Fibroblast of mammary gland (primary cell): ENCODE results near the gene FRMD1.

ENCODE experiments used
- DNase-seq: peaks from one replicate; pipeline ENCODE4 v3.0.0-alpha.2; 2010; ENCODE audit warnings: low read depth
- H3K4me3 ChIP-seq: 2 replicates; pipeline ENCODE4 v1.5.1; 2011; ENCODE audit warnings: low read depth, mild to moderate bottlenecking, low read length, moderate library complexity; ENCODE audit not compliant: control insufficient read depth
- CTCF ChIP-seq: conservative IDR thresholded peaks from 2 replicates; pipeline ENCODE4 v1.5.1; 2011; ENCODE audit warnings: low read depth, low read length, inconsistent platforms; ENCODE audit not compliant: control insufficient read depth, insufficient read depth

FRMD1 gene

GRCh38 chr6:168016176-168016620, 62.8 kb downstream of the FRMD1 start:
- TF ChIP-seq CTCF: no peak
- DNase-seq: no peak
- H3K4me3 ChIP-seq: no peak overlapping the region

GRCh38 chr6:168015482-168016175, 63.4 kb downstream of the FRMD1 start:
- no peak overlapping the region for H3K4me3 ChIP-seq
- no peak for TF ChIP-seq CTCF
- DNase-seq: peak; percentile 37

GRCh38 chr6:168015009-168015408, 64.0 kb downstream of the FRMD1 start:
- no peak overlapping the region for H3K4me3 ChIP-seq
- DNase-seq: no peak
- no peak for TF ChIP-seq CTCF

- no peak for DNase-seq
- no peak overlapping the region for H3K4me3 ChIP-seq
- TF ChIP-seq CTCF: no peak
Observed at GRCh38 chr6:168014428-168014827, 64.6 kb downstream of the FRMD1 start.

GRCh38 chr6:168013250-168013915, 65.6 kb downstream of the FRMD1 start:
- no peak for TF ChIP-seq CTCF
- no peak overlapping the region for H3K4me3 ChIP-seq
- DNase-seq: no peak

- no peak for DNase-seq
- H3K4me3 ChIP-seq: no peak overlapping the region
Observed at GRCh38 chr6:168012431-168013249, 66.4 kb downstream of the FRMD1 start.

More at GRCh38 chr6:168012431-168013249, 66.4 kb downstream of the FRMD1 start:
- TF ChIP-seq CTCF: no peak
